ENCODE data around the gene CLDN10. TPM values are rescaled to one million over a fixed set of nuclear protein-coding genes. Genes with fewer than 3 reads are reported as not detected.

Gene CLDN10
- polyA plus RNA-seq, 1 donor from 2014 or later: not detected

DNA sequence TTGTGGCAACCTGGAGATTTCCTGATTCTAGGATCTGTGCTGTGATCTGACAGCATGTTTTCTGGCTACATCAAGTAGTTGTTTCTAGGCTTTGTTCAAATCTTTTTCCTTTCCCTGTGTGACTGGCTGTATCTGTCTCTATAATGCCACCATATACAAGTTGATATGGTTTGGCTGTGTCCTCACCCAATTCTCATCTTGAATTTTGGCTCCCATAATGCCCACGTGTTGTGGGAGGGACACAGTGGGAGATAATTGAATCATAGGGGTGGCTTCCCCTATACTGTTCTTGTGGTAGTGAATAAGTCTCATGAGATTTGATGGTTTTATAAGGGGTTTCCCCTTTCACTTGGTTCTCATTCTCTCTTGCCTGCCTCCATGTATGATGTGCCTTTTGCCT is 24.6 kb upstream of the CLDN10 start:
- H3K9ac ChIP-seq (ENCODE audit: low read length): no peak overlapping the region
- H3K36me3 ChIP-seq (ENCODE audit: insufficient read depth, low read length): no peaks in the 10 kb centered on the region
- TF ChIP-seq POLR2AphosphoS5 (IDR thresholded peaks at IDR 0.05): no peak
- no peaks in the 10 kb centered on the region for H3K79me2 ChIP-seq (replicated peaks; ENCODE audit: insufficient read depth, low read length)
- no peaks in the 10 kb centered on the region for H3K9me2 ChIP-seq (ENCODE audit: insufficient read depth, low read length)
- H3K27ac ChIP-seq (ENCODE audit: low read length): no peak overlapping the region
- H2AFZ ChIP-seq (ENCODE audit: low read depth, low read length): no peak overlapping the region
- H3K9me3 ChIP-seq (ENCODE audit: low read length): no peaks in the 10 kb centered on the region
- H3K4me3 ChIP-seq (ENCODE audit: low read length): no peak overlapping the region
- no peaks in the 10 kb centered on the region for H3F3A ChIP-seq (ENCODE audit: insufficient read depth, low read length, poor library complexity, severe bottlenecking)
- no peaks in the 10 kb centered on the region for H4K20me1 ChIP-seq (ENCODE audit: insufficient read depth)
- no peak overlapping the region for H3K4me2 ChIP-seq (ENCODE audit: low read length)
- no peaks in the 10 kb centered on the region for H3K27me3 ChIP-seq (ENCODE audit: insufficient read depth, low read depth, low read length)

DNA sequence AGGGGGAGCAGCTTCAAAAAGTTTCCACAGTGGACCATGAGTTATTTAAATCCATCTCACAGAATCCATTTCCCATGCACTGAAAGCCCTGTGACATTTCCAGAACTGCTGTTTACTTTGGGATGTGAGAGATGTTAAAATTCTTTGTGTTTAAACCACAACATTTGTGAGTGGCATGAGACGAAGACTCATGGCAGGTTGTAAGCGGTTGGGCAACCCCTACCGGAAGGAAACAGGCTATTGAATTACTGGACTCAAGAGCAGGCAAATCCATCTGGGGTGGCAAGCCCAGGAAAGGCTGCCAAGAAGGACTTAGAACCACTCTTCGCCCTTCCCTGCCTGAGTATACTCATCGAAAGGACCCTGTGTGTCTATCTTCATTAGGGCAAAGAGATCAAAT is 22.3 kb upstream of the CLDN10 start:
- H3K9ac ChIP-seq (ENCODE audit: low read length): no peak overlapping the region
- TF ChIP-seq MXI1 (conservative IDR thresholded peaks at IDR 0.05; ENCODE audit: poor library complexity, severe bottlenecking) (no peak), SMC3 (conservative IDR thresholded peaks at IDR 0.05; ENCODE audit: poor library complexity) (no peak), TAF1 (IDR thresholded peaks at IDR 0.05; ENCODE audit: low read depth) (no peak), EP300 (conservative IDR thresholded peaks at IDR 0.05; ENCODE audit: poor library complexity, severe bottlenecking) (no peak), RAD21 (conservative IDR thresholded peaks at IDR 0.05) (no peak)
- H3K4me3 ChIP-seq (ENCODE audit: low read length): no peak overlapping the region
- H3K4me2 ChIP-seq (ENCODE audit: low read length): no peak overlapping the region
- H3F3A ChIP-seq (ENCODE audit: insufficient read depth, low read length, poor library complexity, severe bottlenecking): no peaks in the 10 kb centered on the region
- no peaks in the 10 kb centered on the region for H3K9me2 ChIP-seq (ENCODE audit: insufficient read depth, low read length)
- no peaks in the 10 kb centered on the region for H3K27me3 ChIP-seq (ENCODE audit: insufficient read depth, low read depth, low read length)
- no peaks in the 10 kb centered on the region for H3K9me3 ChIP-seq (ENCODE audit: low read length)
- H3K36me3 ChIP-seq (ENCODE audit: insufficient read depth, low read length): no peaks in the 10 kb centered on the region
- H3K27ac ChIP-seq (ENCODE audit: low read length): no peak overlapping the region
- H3K79me2 ChIP-seq (replicated peaks; ENCODE audit: insufficient read depth, low read length): no peaks in the 10 kb centered on the region
- no peak overlapping the region for H2AFZ ChIP-seq (ENCODE audit: low read depth, low read length)
- no peaks in the 10 kb centered on the region for H4K20me1 ChIP-seq (ENCODE audit: insufficient read depth)

DNA sequence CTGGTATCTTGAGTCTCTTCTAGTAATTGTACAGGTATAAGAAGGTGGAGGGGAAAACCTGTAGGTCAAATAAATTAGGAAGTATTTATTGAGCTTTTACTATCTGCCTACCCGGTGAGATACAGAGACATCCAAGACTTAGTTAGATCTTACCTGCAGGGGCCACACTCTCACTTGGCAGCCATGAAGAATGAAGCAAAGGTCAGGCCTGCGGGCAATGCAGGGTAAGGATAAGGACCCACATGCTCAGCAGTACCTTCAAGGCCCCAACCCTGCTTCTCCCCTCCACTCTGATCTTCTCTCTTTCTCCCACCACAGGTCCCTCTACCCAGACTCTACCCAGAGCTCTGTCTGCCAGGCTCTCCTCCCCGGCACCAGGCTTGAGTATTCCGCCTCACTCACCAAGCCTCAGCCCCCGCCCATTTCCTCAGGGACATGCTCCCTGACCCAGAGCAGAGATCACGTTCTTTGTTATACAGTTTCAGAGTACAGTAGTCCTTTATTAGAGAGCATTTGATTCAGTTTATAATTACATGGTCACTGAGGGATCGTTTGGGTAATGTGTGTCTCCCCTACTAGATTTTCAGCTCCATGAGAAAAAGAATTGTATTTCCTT is 18.9 kb upstream of the CLDN10 start:
- Histone ChIP-seq H3K9me3 (ENCODE audit: low read length) (no peaks in the 10 kb centered on the region), H3F3A (ENCODE audit: insufficient read depth, low read length, poor library complexity, severe bottlenecking) (no peaks in the 10 kb centered on the region), H3K4me3 (ENCODE audit: low read length) (no peak overlapping the region), H3K27ac (ENCODE audit: low read length) (no peak overlapping the region), H3K9ac (ENCODE audit: low read length) (no peak overlapping the region), H3K79me2 (replicated peaks; ENCODE audit: insufficient read depth, low read length) (no peaks in the 10 kb centered on the region), H3K9me2 (ENCODE audit: insufficient read depth, low read length) (no peaks in the 10 kb centered on the region), H3K36me3 (ENCODE audit: insufficient read depth, low read length) (no peaks in the 10 kb centered on the region), H3K4me2 (ENCODE audit: low read length) (no peak overlapping the region), H4K20me1 (ENCODE audit: insufficient read depth) (no peaks in the 10 kb centered on the region), H3K27me3 (ENCODE audit: insufficient read depth, low read depth, low read length) (no peaks in the 10 kb centered on the region), H2AFZ (ENCODE audit: low read depth, low read length) (no peak overlapping the region)
- TF ChIP-seq SMC3 (conservative IDR thresholded peaks at IDR 0.05; ENCODE audit: poor library complexity): no peak
- TF ChIP-seq, protein P1, sequence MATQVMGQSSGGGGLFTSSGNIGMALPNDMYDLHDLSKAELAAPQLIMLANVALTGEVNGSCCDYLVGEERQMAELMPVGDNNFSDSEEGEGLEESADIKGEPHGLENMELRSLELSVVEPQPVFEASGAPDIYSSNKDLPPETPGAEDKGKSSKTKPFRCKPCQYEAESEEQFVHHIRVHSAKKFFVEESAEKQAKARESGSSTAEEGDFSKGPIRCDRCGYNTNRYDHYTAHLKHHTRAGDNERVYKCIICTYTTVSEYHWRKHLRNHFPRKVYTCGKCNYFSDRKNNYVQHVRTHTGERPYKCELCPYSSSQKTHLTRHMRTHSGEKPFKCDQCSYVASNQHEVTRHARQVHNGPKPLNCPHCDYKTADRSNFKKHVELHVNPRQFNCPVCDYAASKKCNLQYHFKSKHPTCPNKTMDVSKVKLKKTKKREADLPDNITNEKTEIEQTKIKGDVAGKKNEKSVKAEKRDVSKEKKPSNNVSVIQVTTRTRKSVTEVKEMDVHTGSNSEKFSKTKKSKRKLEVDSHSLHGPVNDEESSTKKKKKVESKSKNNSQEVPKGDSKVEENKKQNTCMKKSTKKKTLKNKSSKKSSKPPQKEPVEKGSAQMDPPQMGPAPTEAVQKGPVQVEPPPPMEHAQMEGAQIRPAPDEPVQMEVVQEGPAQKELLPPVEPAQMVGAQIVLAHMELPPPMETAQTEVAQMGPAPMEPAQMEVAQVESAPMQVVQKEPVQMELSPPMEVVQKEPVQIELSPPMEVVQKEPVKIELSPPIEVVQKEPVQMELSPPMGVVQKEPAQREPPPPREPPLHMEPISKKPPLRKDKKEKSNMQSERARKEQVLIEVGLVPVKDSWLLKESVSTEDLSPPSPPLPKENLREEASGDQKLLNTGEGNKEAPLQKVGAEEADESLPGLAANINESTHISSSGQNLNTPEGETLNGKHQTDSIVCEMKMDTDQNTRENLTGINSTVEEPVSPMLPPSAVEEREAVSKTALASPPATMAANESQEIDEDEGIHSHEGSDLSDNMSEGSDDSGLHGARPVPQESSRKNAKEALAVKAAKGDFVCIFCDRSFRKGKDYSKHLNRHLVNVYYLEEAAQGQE (IDR thresholded peaks at IDR 0.05; ENCODE audit: borderline replicate concordance): no peak
- no peak for TF ChIP-seq MXI1 (conservative IDR thresholded peaks at IDR 0.05; ENCODE audit: poor library complexity, severe bottlenecking)
- TF ChIP-seq EP300 (conservative IDR thresholded peaks at IDR 0.05; ENCODE audit: poor library complexity, severe bottlenecking): no peak
- no peak for TF ChIP-seq EZH2 (IDR thresholded peaks at IDR 0.05; ENCODE audit: borderline replicate concordance, insufficient read depth, low read length, poor library complexity, severe bottlenecking)
- no peak for TF ChIP-seq RAD21 (conservative IDR thresholded peaks at IDR 0.05)
- TF ChIP-seq TAF1 (IDR thresholded peaks at IDR 0.05; ENCODE audit: low read depth): no peak
- no peak for TF ChIP-seq POLR2AphosphoS5 (IDR thresholded peaks at IDR 0.05)
